NOMO-1 treated with dmso at 0.1 percent for 144 hours (cell line): Measurements from ENCODE around the gene CAPN9.
A peak's percentile ranks its signal among the peaks of the same experiment; 100 is the strongest.
"Not testable (repeated sequence)": the region's sequence is repeated elsewhere in the genome, so short reads cannot be mapped to it uniquely, and the experiment has no call there.

Experiments
- DNase-seq: peaks from one replicate; lab custom pipeline; 2025; ENCODE audit not compliant: unreplicated experiment; lab: John Stamatoyannopoulos, UW

CAPN9 gene

GRCh38 chr1:230710543-230710904, 36.7 kb upstream of the CAPN9 start:
- DNase-seq = no peak

GRCh38 chr1:230711245-230711644, 35.9 kb upstream of the CAPN9 start:
- no peak for DNase-seq

DNA sequence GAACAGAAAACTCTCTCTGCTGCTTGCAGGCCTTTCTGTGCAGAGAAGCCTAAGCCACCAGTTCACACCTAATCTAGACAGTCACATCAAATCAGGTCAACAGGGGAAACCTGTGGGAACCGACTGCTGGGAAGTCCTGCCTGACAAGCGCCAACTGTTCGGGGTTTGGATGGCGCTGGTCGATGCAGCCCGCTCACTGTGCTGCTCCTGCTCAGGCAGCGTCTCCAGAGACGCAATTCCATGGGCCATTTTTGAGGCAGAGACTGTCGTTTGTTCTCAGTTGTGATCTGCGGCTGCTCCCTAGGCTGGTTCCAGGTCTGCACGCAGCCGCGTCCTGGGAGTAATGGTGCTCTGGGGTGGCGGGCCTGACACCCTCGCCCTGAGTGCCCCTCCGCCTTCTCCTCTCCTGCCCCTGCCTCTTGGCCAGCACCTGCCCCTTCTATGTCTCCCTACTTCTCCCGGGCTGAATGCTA, 34.7 kb upstream of the CAPN9 start:
- no peak for DNase-seq

DNA sequence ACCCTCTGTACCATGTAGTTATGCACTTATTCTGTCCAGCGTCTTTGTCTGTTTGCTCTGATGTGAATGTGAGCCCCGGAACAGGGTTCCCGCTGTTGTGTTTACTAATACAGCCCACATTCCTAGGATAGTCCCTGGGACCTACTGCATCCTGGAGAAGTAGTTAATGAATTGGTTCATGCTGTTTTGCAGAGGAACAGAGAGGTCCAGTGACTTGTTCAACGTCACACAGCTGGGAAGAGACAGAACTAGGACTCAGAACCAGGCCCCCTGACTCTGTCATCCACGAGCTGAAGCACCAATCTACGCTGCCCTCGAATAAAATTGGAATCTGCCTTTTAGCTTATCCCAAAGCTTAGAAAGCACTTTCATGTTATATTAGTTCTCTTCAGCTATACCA, 34.0 kb upstream of the CAPN9 start:
- no peak for DNase-seq

DNA sequence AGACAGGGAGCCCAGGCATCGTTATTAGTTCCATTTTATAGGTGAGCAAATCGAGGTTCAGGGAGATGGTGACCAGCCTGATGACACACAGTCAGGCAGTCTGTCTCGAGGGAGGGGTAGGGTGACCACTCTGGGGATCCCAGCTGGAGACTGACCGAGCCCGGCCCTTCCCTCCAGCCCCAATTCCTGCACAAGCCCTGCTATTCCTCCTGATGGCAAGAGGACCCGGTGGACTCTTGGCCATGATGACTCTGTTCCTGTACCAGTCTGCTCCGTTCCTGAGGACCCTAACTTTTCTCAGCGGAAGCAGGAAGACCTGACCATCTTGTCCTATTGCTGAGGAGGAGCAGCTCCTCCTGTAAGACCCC, 33.7 kb upstream of the CAPN9 start:
- no peak for DNase-seq

DNA sequence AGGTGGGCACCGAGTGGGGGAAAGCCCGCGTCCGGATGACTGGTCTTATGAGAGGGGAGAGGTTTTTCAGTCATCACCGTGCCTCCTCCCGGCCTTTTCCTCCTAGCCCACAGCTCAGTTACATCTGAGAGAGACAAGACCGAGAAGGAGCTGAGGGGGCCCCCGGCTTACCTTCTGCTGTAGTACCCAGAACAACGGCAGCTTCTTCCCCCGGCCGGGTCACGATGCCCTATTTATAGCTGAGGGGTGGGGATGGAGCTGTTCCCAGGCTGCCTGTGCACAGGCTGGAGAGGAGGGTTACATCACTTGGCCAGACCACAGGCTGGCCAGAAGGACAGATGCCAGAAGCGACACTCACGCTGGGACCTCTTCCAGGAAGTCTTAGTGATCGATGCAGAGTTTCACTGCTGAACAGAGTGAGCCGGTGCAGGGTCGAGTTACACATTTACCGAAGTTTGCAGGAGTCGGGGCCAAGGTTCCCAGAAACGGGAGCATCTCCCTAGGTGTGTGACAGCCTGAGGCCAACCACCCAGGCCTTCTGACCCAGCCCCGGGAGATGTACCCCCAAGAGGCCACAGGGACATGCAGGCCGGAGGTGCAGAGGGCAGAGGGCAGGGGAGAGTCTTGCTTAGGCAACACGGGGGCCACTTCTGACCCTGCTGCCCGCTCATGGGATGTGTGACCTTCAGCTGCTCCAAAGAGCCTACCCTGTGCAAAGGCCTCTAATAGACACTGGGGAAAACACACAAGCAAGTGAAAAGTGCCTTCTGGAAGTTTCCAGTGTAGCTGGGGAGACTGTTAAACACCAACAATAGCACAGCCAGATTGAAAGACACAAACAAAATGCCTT, 33.0 kb upstream of the CAPN9 start, which contains the start of gene AGT:
Gene AGT, minus strand, starts transcription at position 208 of the 850 bp plus-strand sequence. CDS start 3,299 bp downstream, outside the sequence.
- peak; percentile 66 for DNase-seq

GRCh38 chr1:230715510-230715909, 31.7 kb upstream of the CAPN9 start:
- no peak for DNase-seq

DNA sequence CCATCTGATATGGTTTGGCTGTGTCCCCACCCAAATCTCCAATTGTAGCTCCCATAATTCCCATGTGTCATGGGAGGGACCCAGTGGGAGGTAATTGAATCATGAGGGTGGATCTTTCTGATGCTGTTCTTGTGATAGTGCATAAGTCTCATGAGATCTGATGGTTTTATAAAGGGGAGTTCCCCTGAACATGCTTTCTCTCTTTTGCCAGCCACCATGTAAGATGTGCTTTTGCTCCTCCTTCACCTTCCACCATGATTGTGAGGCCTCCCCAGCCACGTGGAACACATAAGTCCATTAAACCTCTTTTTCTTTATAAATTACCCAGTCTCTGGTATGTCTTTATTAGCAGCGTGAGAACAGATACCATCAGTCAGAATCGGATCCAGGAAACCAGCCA, 30.7 kb upstream of the CAPN9 start:
- DNase-seq = not testable (repeated sequence)

DNA sequence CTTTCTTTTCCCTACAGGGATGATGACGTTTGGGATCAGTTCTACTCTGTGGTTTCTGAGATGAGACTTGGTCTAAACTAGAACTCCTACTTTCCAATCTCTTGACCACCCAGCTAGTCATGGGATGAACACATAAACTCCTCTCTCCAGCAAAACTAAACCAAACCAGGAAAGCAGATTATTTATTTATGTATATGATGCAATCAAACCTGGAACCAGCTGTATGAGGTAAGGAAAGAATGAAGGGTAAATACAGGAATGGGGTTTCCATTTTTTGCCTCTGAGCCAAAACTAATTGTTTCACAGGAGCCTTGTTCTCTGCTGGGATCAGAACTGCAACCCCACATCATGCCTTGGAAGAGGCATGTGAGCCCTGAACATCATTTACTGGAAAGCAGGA, 29.9 kb upstream of the CAPN9 start:
- no peak for DNase-seq

DNA sequence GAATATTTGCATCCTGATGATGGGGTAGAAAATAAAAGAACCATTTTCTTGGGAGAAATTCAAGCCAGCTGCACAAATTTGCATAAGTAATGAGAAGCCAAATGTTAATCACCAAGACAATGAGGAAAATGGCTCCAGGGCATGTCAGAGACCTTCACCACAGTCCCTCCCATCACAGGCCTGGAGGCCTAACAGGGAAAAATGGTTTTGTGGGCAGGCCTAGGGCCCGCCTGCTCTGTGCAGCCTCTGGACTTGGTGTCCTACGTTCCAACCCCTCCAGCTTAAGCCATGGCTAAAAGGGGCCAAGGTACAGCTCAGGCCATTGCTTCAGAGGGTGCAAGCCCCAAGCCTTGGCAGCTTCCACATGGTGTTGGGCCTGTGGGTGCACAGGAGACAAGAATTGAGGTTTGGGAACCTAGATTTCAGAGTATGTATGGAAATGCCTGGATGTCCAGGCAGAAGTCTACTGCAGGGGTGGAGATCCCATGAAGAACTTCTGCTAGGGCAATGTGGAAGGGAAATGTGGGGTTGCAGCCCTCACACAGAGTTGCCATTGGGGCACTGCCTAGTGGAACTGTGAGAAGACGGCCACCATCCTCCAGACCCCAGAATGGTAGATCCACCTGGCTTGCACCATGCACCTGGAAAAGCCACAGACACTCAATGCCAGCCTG, 25.2 kb upstream of the CAPN9 start:
- DNase-seq = not testable (repeated sequence)

DNA sequence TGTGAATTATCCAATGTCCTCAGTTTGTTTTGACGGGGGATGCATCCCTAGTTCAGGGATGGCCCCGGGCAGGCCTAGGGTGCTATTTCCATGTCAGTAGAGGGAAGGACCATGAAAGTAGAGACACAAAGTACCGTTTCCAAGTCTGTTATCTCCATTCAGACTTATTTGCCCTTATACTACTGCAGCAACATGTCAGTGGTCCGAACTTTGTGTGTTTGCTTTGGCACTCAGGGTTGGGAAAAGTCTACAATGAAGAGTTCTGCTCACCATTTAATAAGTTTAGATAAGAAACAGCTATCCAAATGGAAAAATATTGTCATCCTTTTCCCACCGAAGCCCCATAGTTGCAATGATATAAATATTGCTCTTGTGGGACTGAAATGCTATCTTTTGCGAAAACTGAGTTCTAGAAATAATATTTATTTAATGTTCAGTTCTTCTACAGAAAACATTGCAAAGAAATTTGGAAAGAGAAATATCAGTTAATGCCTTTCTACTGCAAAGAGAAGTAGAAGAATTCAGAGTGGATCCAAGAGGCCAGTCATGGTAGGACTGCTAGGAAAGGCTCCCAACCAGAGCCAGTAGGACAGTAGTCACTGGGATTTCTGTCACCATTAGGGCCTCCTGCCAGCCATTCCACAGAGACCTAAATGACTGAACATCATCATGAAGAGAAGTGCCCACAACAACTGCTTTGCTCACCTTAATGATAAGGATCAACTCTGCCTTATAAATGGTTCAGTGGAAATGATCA, 21.8 kb upstream of the CAPN9 start:
- no peak for DNase-seq

GRCh38 chr1:230728710-230729392, 18.3 kb upstream of the CAPN9 start:
- DNase-seq = peak; percentile 14

GRCh38 chr1:230730977-230731376, 16.2 kb upstream of the CAPN9 start:
- no peak for DNase-seq

DNA sequence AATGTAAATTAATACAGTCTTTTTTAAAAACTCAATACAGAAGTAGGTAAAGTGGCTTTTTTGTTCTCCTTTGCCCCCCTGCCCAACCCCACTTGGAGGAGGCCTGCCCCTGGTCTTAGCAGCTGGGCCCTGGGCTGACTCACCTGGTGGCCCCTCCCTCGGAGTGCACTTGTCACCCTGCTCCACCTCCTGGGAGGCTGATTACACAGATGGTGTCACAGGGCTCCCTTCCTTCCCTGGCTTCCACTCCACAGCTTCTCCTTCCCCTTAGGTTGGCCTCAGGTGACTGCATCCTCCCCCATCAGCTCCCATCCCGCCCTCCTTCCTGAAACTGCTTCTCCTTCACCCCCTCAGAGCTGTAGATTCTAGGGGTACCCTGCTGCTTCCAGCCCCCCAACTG, 11.7 kb upstream of the CAPN9 start:
- DNase-seq = no peak

- peak; percentile 34 for DNase-seq
Observed at GRCh38 chr1:230737622-230738262, 9.4 kb upstream of the CAPN9 start.

GRCh38 chr1:230739564-230740290, 7.5 kb upstream of the CAPN9 start:
- DNase-seq = no peak

GRCh38 chr1:230743899-230744298, 3.3 kb upstream of the CAPN9 start:
- no peak for DNase-seq

DNA sequence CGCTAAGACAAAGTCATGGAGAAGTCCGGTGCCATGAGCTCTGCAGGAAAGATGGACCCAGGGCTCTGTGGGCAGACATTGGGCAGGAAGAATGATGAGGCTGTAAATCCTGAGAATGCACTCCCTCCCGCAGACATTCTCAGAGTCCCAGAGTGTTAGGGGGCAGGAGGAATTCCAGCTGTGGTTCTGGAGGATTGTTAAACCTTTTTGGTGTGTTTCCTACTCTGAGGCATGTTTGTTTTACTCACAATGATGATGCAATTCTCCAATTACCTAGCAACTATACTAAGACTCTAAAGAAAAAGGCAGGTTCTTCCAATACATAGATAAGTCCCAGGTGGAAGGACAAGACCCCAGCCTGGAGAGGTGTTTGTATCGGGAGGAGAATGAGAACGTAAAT, 2.8 kb upstream of the CAPN9 start:
- DNase-seq = no peak

- DNase-seq = no peak
Observed at GRCh38 chr1:230745071-230745470, 2.1 kb upstream of the CAPN9 start.

DNA sequence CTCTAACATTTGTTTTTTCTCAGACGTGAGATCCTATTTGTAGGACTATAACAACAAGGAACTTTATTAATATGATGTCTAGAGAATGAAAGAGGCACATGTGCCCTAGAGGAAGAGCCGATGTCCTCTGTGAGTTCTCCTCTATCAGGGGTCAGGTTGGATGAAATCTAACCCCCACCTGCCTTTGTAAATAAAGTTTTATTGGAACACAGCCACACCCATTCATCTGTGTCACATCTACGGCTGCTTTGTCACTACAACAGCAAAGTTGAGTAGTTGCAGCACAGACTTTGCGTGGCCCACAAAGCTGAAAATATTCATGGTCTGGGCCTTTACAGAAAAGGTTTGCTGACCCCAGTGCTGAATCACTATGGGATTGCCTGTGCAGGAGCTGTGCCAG, 571 bp upstream of the CAPN9 start:
- DNase-seq = no peak
